Neural cell (in vitro differentiated cells): ENCODE data around the gene MECP2.

ENCODE experiments used
- EP300 ChIP-seq: fragments of 450-650 bp; conservative IDR thresholded peaks from 2 replicates; pipeline ENCODE4 v1.6.1; 2014; ENCODE audit warnings: antibody characterized with exemption, mild to moderate bottlenecking, moderate library complexity; ENCODE audit not compliant: poor library complexity, severe bottlenecking
- EZH2 ChIP-seq: fragments of 200-600, 300-800 bp; shearing (Covaris generic), sonication (generic); IDR thresholded peaks from 2 replicates; pipeline ENCODE4 v1.6.1; 2014; ENCODE audit warnings: antibody characterized with exemption, low read length, borderline replicate concordance, mild to moderate bottlenecking; ENCODE audit not compliant: insufficient read depth, poor library complexity, severe bottlenecking
- SMC3 ChIP-seq: fragments of 450-650 bp; conservative IDR thresholded peaks from 2 replicates; pipeline ENCODE4 v1.6.1; 2014; ENCODE audit warnings: antibody characterized with exemption, mild to moderate bottlenecking, moderate library complexity; ENCODE audit not compliant: poor library complexity
- TAF1 ChIP-seq: IDR thresholded peaks from 2 replicates; pipeline ENCODE4 v1.6.1; 2012; ENCODE audit warnings: low read depth
- TF ChIP-seq, protein P1 (sequence below): fragments of 450-650 bp; IDR thresholded peaks from 2 replicates; pipeline ENCODE4 v1.5.1; 2014; ENCODE audit warnings: antibody characterized with exemption, mild to moderate bottlenecking, moderate library complexity; ENCODE audit not compliant: poor library complexity, severe bottlenecking
- TF ChIP-seq, protein P2 (sequence below): IDR thresholded peaks from 2 replicates; pipeline ENCODE4 v1.6.1; 2012; ENCODE audit warnings: borderline replicate concordance

DNA sequence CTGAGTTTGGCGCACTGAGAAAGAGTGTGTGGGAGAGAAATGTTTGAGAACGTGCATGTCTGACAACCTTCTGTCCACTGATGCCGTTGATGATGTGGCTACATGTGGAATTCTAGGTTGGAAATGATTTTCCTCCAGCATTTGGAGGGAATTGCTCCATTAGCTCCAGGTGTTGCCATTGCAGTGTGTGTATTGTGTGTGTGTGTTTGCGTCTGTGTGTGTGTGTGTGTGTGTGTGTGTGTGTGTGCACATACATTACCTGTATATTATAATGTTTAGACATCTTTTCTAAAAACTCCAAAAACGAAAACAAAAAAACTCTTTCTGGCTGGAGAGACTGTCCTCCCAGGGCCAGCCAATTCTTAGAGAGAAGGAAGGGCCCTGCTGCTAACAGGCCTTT is 18.2 kb upstream of the MECP2 start:
- TF ChIP-seq, protein P1, sequence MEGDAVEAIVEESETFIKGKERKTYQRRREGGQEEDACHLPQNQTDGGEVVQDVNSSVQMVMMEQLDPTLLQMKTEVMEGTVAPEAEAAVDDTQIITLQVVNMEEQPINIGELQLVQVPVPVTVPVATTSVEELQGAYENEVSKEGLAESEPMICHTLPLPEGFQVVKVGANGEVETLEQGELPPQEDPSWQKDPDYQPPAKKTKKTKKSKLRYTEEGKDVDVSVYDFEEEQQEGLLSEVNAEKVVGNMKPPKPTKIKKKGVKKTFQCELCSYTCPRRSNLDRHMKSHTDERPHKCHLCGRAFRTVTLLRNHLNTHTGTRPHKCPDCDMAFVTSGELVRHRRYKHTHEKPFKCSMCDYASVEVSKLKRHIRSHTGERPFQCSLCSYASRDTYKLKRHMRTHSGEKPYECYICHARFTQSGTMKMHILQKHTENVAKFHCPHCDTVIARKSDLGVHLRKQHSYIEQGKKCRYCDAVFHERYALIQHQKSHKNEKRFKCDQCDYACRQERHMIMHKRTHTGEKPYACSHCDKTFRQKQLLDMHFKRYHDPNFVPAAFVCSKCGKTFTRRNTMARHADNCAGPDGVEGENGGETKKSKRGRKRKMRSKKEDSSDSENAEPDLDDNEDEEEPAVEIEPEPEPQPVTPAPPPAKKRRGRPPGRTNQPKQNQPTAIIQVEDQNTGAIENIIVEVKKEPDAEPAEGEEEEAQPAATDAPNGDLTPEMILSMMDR: no peak
- TF ChIP-seq EZH2 (no peak), SMC3 (no peak), EP300 (no peak), TAF1 (no peak)
- TF ChIP-seq, protein P2, sequence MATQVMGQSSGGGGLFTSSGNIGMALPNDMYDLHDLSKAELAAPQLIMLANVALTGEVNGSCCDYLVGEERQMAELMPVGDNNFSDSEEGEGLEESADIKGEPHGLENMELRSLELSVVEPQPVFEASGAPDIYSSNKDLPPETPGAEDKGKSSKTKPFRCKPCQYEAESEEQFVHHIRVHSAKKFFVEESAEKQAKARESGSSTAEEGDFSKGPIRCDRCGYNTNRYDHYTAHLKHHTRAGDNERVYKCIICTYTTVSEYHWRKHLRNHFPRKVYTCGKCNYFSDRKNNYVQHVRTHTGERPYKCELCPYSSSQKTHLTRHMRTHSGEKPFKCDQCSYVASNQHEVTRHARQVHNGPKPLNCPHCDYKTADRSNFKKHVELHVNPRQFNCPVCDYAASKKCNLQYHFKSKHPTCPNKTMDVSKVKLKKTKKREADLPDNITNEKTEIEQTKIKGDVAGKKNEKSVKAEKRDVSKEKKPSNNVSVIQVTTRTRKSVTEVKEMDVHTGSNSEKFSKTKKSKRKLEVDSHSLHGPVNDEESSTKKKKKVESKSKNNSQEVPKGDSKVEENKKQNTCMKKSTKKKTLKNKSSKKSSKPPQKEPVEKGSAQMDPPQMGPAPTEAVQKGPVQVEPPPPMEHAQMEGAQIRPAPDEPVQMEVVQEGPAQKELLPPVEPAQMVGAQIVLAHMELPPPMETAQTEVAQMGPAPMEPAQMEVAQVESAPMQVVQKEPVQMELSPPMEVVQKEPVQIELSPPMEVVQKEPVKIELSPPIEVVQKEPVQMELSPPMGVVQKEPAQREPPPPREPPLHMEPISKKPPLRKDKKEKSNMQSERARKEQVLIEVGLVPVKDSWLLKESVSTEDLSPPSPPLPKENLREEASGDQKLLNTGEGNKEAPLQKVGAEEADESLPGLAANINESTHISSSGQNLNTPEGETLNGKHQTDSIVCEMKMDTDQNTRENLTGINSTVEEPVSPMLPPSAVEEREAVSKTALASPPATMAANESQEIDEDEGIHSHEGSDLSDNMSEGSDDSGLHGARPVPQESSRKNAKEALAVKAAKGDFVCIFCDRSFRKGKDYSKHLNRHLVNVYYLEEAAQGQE: no peak
